ENCODE data around the gene GMCL1. TPM values are rescaled to one million over a fixed set of nuclear protein-coding genes. Genes with fewer than 3 reads are reported as not detected.

The GMCL1 gene
- total and polyA plus RNA-seq, 9 of the 15 experiments (the other 6 are each of a cell fraction or from before 2014, with no cell fraction given) = 7.0 to 27.3 (median 15.4) TPM

DNA sequence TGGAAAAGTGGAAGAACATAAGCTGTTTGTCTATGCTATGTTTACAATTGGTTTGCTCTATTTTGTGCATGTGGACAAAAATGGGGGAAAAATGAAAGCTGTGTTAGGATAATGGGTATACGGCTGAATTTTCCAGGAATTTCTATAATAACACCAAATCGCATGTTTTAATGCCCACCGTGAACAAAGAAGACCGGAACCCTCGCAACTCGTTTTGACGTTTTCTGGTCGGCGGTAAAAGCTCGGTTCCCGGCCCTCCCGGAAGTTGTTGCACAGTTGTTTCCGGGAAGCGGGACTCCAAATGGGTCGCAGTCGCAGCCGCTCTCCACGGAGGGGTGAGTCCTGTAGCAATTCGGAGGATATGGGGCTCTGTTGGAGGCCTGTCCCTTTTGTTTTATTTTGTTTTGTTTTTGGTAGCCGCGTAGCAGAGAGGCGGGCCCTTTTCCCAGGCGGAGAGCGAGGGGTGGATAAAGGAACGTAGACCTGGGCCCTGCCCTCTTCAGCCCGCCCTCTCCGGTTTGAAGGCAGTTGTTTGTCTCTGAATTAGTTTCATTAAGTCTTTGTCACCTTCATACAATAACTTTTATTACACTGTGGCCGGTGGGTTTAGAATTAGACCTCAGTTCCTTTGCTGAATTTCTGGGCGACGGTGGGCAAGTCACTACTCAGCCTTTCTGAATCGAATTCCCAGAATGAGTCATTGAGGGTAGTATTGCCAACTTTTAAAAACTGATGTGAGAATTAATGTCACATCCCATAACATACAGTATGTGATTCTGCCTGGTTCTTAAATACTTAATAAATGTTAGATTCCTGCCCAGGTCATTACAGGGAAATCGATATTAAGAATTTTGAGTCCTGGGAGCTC, 64.5 kb downstream of the GMCL1 start, which contains the start of gene SNRNP27 (continued):
- TF ChIP-seq TEAD1 (CRISPR knock-in tag; IDR thresholded peaks at IDR 0.05) (peak; percentile 24 to 46; a peak in 1 of 4 replicates), FOXK2 (conservative IDR thresholded peaks at IDR 0.05 in 1 of 2, IDR thresholded peaks at IDR 0.05 in 1 of 2; ENCODE audit: low read depth in 2 of 2) (peak; percentile 80 to 83), TAF1 (IDR thresholded peaks at IDR 0.05; ENCODE audit: control insufficient read depth, extremely low read depth, insufficient read depth, low read length, severe bottlenecking) (peak; percentile 100), CBX2 (IDR thresholded peaks at IDR 0.05; ENCODE audit: insufficient read depth, low read length, poor library complexity, severe bottlenecking) (no peak), LCOR (CRISPR knock-in tag; IDR thresholded peaks at IDR 0.05) (peak; percentile 75), IFI16 (CRISPR knock-in tag; IDR thresholded peaks at IDR 0.05) (no peak), ZNF165 (CRISPR knock-in tag; IDR thresholded peaks at IDR 0.05; ENCODE audit: borderline replicate concordance) (no peak), NCOA2 (IDR thresholded peaks at IDR 0.05; ENCODE audit: partially characterized antibody in 2 of 2) (no peak)
- TF ChIP-seq, protein P1, sequence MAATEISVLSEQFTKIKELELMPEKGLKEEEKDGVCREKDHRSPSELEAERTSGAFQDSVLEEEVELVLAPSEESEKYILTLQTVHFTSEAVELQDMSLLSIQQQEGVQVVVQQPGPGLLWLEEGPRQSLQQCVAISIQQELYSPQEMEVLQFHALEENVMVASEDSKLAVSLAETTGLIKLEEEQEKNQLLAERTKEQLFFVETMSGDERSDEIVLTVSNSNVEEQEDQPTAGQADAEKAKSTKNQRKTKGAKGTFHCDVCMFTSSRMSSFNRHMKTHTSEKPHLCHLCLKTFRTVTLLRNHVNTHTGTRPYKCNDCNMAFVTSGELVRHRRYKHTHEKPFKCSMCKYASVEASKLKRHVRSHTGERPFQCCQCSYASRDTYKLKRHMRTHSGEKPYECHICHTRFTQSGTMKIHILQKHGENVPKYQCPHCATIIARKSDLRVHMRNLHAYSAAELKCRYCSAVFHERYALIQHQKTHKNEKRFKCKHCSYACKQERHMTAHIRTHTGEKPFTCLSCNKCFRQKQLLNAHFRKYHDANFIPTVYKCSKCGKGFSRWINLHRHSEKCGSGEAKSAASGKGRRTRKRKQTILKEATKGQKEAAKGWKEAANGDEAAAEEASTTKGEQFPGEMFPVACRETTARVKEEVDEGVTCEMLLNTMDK (IDR thresholded peaks at IDR 0.05; ENCODE audit: borderline replicate concordance, insufficient read depth, low read depth, low read length, poor library complexity, severe bottlenecking) = no peak
- TF ChIP-seq, protein P2, sequence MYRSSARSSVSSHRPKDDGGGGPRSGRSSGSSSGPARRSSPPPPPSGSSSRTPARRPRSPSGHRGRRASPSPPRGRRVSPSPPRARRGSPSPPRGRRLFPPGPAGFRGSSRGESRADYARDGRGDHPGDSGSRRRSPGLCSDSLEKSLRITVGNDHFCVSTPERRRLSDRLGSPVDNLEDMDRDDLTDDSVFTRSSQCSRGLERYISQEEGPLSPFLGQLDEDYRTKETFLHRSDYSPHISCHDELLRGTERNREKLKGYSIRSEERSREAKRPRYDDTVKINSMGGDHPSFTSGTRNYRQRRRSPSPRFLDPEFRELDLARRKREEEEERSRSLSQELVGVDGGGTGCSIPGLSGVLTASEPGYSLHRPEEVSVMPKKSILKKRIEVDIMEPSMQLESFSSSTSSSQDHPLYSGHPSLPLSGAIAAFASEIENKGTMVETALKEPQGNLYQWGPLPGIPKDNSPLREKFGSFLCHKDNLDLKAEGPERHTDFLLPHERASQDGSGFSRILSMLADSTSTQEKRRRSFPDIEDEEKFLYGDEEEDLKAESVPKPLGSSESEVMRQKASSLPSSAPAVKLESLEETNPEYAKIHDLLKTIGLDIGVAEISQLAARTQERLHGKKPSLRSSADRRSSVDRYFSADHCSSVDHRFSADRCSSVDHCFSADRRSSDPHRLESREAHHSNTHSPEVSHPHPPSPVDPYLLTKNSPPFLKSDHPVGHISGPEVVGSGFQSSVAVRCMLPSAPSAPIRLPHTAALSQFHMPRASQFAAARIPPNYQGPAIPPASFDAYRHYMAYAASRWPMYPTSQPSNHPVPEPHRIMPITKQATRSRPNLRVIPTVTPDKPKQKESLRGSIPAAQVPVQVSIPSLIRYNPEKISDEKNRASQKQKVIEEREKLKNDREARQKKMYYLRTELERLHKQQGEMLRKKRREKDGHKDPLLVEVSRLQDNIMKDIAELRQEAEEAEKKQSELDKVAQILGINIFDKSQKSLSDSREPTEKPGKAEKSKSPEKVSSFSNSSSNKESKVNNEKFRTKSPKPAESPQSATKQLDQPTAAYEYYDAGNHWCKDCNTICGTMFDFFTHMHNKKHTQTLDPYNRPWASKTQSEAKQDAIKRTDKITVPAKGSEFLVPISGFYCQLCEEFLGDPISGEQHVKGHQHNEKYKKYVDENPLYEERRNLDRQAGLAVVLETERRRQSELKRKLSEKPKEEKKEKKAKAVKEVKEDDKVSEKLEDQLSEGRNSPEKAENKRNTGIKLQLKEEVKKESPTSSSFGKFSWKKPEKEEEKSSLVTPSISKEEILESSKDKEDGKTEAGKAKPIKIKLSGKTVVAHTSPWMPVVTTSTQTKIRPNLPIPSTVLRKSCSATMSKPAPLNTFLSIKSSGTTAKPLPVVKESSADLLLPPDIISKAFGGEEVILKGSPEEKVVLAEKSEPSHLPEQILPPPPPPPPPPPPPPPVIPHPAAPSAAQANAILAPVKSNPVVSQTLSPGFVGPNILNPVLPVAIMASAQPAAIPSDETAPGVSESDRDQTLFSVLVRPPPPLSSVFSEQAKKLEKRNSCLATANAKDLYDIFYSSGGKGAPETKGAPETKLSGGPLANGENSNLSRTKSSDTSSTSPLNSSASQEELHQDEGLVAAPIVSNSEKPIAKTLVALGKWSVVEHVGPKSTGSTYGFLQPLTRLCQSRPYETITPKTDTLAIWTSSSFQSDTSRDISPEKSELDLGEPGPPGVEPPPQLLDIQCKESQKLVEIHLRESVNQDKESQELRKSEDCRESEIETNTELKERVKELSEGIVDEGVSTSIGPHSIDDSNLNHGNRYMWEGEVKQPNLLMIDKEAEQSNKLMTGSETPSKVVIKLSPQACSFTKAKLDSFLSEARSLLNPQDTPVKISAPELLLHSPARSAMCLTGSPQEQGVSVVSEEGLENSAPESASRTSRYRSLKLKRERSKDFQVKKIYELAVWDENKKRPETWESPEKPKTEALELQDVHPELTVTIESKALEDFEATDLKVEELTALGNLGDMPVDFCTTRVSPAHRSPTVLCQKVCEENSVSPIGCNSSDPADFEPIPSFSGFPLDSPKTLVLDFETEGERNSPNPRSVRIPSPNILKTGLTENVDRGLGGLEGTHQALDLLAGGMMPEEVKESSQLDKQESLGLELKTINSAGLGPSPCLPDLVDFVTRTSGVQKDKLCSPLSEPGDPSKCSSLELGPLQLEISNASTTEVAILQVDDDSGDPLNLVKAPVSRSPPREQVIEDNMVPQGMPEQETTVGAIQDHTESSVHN (IDR thresholded peaks at IDR 0.05; ENCODE audit: borderline replicate concordance in 1 of 2, low read depth in 1 of 2) = no peak
- TF ChIP-seq, protein P3, sequence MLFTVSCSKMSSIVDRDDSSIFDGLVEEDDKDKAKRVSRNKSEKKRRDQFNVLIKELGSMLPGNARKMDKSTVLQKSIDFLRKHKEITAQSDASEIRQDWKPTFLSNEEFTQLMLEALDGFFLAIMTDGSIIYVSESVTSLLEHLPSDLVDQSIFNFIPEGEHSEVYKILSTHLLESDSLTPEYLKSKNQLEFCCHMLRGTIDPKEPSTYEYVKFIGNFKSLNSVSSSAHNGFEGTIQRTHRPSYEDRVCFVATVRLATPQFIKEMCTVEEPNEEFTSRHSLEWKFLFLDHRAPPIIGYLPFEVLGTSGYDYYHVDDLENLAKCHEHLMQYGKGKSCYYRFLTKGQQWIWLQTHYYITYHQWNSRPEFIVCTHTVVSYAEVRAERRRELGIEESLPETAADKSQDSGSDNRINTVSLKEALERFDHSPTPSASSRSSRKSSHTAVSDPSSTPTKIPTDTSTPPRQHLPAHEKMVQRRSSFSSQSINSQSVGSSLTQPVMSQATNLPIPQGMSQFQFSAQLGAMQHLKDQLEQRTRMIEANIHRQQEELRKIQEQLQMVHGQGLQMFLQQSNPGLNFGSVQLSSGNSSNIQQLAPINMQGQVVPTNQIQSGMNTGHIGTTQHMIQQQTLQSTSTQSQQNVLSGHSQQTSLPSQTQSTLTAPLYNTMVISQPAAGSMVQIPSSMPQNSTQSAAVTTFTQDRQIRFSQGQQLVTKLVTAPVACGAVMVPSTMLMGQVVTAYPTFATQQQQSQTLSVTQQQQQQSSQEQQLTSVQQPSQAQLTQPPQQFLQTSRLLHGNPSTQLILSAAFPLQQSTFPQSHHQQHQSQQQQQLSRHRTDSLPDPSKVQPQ (CRISPR knock-in tag; IDR thresholded peaks at IDR 0.05; ENCODE audit: borderline replicate concordance) = no peak
